Panc1 (cell line): ENCODE results near the gene SLC2A4RG.

Experiments
- CTCF ChIP-seq: fragments of 450-650 bp; IDR thresholded peaks from 2 replicates; pipeline ENCODE4 v1.5.1; 2017; ENCODE audit warnings: mild to moderate bottlenecking
- POLR2AphosphoS5 ChIP-seq: IDR thresholded peaks from 2 replicates; pipeline ENCODE4 v1.6.1; 2012; ENCODE audit warnings: mild to moderate bottlenecking, low read depth, low read length, moderate library complexity
- REST ChIP-seq, 2 experiments: IDR thresholded peaks; 2 replicates each; pipeline ENCODE4 v1.6.1; 2011 to 2012; ENCODE audit warnings: low read depth in 2 of 2, control low read depth in 1 of 2, low read length in 1 of 2, mild to moderate bottlenecking in 1 of 2, moderate library complexity in 1 of 2; ENCODE audit not compliant: insufficient read depth in 1 of 2
- SIN3A ChIP-seq: IDR thresholded peaks from 2 replicates; pipeline ENCODE4 v1.6.1; 2012; ENCODE audit warnings: low read depth, mild to moderate bottlenecking, low read length, moderate library complexity, borderline replicate concordance; ENCODE audit not compliant: insufficient read depth
- TCF7L2 ChIP-seq: IDR thresholded peaks from 2 replicates; pipeline ENCODE4 v1.6.1; 2011; ENCODE audit warnings: mild to moderate bottlenecking, low read depth, low read length, inconsistent platforms

GRCh38 chr20:63745424-63745805 lies 5.8 kb downstream of the SLC2A4RG start:
- TF ChIP-seq CTCF, result no peak
- no peak for TF ChIP-seq POLR2AphosphoS5
- no peak for TF ChIP-seq REST (IDR thresholded peaks at IDR 0.05; ENCODE audit: insufficient read depth in 1 of 2, low read depth in 2 of 2, low read length in 1 of 2)
- TF ChIP-seq TCF7L2, result no peak
- no peak for TF ChIP-seq SIN3A
